Left cardiac atrium (tissue), 4 donors: ENCODE measurements around the gene CHI3L2. TPM values are rescaled to one million over a fixed set of nuclear protein-coding genes. Genes with fewer than 3 reads are reported as not detected.

Experiments used
- ATAC-seq, 2 donors: fragments of 200-7000 bp; cut with Tn5 transposase; one replicate each; pipeline ENCODE4 v1.9.1; 2020; ENCODE audit warnings: mild to moderate bottlenecking in 2 of 2, moderate library complexity in 2 of 2
- DNase-seq: peaks from one replicate; pipeline ENCODE4 v3.0.0-alpha.2; 2020
- intact Hi-C, 2 donors: fragments of 100-400 bp; cut with DNase I; formaldehyde crosslinking; loops; one replicate each; pipeline versions ENCODE4 v1.14.1 to v1.15.1; 2022 to 2023
- total RNA-seq, 2 donors: library from RNA; stranded (reverse); fragmentation: NEBNext Ultra II Directional; extraction: Animal tissue kit (Norgen Biotek cat#: 25700); gene quantifications; one replicate each; pipeline ENCODE4 v1.2.1, GENCODE V29; 2021
- donor health status: DM: no; HTN: yes; CAD: no.
- donor health status: DM: no; HTN: yes; CAD: no; lungs with severe emphysema.
- donor health status: DM: yes; HTN: yes; CAD: no.
- donor health status: Dilated cardiomyopathy.

Gene CHI3L2
- total RNA-seq, 2 donors from 2014 or later, result 11.7 to 36.8 TPM

GRCh38 chr1:111217183-111217910 is 10.2 kb upstream of the CHI3L2 start:
- DNase-seq, result no peak
- ATAC-seq, result no peak
- intact Hi-C loops, result no loop called here

DNA sequence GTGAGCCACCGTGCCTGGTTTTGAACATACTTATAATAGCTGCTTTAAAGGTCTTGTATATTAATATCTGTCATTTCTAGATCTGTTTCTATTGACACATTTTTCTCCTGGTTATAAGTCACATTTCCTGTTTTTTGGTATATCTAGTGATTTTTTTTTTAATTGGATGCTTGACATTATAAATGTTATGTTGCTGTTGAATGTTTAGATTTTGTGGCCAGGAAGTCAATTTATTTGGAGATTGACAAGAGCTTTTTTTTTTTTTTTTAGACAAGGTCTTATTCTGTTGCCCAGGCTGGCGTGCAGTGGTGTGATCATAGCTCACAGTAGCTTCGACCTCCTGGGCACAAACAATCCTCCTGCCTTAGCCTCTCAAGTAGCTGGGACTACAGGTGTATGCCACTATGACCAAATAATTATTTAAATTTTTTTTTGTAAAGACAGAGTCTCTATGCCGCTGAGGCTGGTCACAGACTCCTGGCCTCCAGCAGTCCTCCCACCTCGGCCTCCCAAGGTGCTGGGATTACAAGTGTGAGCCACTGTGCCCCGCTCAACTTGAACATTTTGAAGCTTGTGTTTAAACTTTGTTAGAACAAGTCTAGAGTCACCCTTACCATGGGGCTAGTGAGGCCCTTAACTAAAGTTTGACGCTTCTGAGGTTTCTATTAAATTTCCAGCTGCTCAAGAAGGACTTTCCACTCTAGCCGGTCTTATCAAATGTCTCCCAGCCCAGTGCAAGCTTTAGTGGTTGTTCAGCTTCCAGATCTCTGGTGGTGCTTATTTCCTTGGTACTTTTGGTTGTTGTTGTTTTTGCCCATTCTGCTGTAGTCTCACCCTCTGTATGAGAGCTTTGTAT is 8.6 kb upstream of the CHI3L2 start:
- intact Hi-C loops, result no loop called here

DNA sequence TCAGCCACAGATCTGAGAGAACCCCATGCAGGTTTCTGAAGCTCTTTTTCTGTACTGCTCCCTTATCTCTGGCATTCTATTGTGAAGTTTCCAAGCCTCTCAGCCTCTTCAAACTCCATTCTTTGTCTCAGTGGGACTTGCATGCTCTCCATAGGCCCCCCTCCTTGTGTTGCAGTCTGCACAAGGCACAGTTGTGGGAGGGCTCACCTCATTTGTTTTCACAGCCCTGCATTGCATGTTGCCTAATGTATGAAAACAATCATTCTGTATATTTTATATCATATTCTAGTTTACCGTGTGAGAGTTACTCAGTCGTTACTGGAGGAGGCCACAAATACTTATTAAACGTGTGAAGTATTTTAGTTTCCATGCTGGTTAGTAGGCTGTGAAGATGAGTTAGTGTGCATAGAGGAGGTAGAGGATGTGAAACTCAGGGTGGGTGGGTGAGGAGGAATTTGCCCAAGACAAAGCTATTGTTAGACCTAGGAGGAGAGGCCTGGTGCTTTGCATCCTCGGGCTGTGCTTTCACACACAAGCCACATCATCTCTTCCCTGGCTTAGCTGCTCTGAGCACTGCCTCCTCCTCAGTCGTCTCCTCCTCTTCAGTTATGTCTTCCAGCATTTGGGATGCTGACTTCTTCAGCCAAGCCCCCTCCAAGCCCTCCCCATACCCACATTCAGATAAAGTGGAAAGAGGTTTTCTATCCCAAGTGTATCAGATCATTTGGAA is 7.8 kb upstream of the CHI3L2 start:
- no peak for DNase-seq
- no peak for ATAC-seq

More for the DNA sequence above, 8.6 kb upstream of the CHI3L2 start:
- no peak for DNase-seq
- no peak for ATAC-seq

GRCh38 chr1:111220302-111220890 is 7.1 kb upstream of the CHI3L2 start:
- no peak for DNase-seq
- no peak for ATAC-seq
- intact Hi-C loops, result loop anchor here in 1 of 2 donors (5.0 to 10.0 kb wide), 2 partner anchors 114 to 182 kb away; no protein-coding TSS in a partner anchor

More for the DNA sequence above, 7.8 kb upstream of the CHI3L2 start:
- intact Hi-C loops, result loop anchor here in 1 of 2 donors (5.0 to 10.0 kb wide), 2 partner anchors 115 to 183 kb away; no protein-coding TSS in a partner anchor

DNA sequence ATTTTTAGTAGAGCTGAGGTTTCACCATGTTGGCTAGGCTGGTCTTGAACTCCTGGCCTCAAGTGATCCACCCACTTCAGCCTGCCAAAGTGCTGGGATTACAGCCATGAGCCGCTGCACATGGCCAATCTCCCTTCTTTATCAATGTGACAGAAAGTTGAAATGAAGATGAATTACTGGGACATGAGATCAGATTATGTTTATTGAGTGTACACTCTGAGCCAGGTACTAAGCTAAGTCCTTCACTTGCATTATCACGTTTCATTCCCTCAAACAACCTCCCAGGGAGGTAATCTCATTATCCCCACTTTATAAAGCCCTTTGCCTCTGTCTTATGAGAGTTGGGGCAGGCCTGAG is 6.3 kb upstream of the CHI3L2 start:
- no peak for ATAC-seq

GRCh38 chr1:111221633-111222291 is 5.8 kb upstream of the CHI3L2 start:
- peak; percentile 33 to 51 for ATAC-seq
- DNase-seq, result no peak
- intact Hi-C loops, result loop anchor here (1.0 to 10.0 kb wide), 3 partner anchors 113 to 181 kb away; no protein-coding TSS in a partner anchor

More for the DNA sequence above, 6.3 kb upstream of the CHI3L2 start:
- intact Hi-C loops, result loop anchor here in 1 of 2 donors (5.0 to 10.0 kb wide), 2 partner anchors 114 to 181 kb away; no protein-coding TSS in a partner anchor
- no peak for DNase-seq

- ATAC-seq, result peak; percentile 78 to 87
- intact Hi-C loops, result loop anchor here (1.0 to 10.0 kb wide), 3 partner anchors 112 to 180 kb away; no protein-coding TSS in a partner anchor
- DNase-seq, result peak; percentile 81
Observed at GRCh38 chr1:111222308-111223125, 5.0 kb upstream of the CHI3L2 start.

DNA sequence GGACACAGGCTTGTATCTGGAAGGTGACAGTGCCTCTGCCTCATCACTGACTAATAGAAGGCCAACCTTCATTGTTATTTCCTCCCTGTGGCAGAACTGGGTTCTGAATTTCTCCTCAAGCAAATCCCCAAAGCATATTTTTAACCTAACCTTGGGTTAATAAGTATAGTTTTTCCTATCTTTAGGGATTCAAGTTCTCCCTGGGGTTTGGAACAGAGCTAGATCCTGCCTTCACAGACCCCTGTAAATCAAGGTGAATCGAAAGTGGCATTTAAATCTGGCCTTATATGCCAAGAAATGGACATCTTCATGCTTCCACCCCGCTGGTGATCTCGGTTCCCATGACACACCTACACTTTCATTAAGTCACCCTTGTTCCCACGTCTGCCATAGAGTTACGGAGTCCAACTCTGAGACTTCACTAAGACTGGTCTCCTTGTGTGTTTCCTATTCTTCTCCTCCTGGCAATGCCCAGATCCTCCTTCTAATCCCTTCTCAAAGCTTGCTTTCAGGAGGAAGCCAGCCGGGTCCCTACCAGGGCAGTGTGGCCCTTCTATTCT is 4.3 kb upstream of the CHI3L2 start:
- DNase-seq (no peak), ATAC-seq (no peak)
- intact Hi-C loops, result loop anchor here in 1 of 2 donors (5.0 to 10.0 kb wide), 2 partner anchors 112 to 179 kb away; no protein-coding TSS in a partner anchor

- intact Hi-C loops, result loop anchor here in 1 of 2 donors (10.0 kb wide), 1 partner anchor 110 kb away; no protein-coding TSS in a partner anchor
- ATAC-seq (no peak), DNase-seq (no peak)
Observed at GRCh38 chr1:111225091-111225490, 2.4 kb upstream of the CHI3L2 start.

DNA sequence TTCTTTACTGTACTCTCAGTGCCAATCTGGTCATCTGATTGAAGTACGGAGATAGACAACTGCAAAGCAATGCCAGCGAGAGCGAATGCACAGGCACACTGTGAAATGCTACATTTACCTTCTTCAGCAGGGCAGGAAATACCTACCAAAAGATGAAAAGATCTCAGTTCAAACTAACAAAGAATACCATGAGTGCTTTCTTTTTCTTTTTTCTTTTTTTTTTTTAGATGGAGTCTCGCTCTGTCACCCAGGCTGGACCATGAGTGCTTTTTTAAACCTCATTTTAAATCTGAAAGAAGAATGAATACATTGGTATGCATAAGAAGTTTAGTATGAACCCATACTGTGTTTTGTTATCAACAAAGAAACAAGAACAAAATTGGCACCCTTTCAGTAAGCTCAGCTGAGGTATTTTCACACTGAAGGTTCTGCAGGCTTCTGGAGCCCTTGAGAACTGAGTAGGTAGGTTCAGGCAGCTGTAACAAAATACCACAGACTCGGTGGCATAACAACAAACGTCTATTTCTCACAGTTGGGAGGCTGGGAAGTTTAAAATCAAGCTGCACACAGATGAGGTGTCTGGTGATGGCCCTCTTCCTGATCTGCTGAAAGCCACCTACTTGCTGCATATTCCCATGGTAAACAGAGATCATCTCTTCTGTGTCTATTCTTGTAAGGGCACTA is 1.7 kb upstream of the CHI3L2 start:
- intact Hi-C loops, result loop anchor here in 1 of 2 donors (10.0 kb wide), 1 partner anchor 109 kb away; no protein-coding TSS in a partner anchor
- DNase-seq (no peak), ATAC-seq (no peak)

GRCh38 chr1:111227851-111228747 is 586 bp downstream of the CHI3L2 start:
- DNase-seq, result peak; percentile 27
- intact Hi-C loops, result loop anchor here in 1 of 2 donors (10.0 kb wide), 1 partner anchor 107 kb away; no protein-coding TSS in a partner anchor
- peak; percentile 89 to 99 for ATAC-seq

DNA sequence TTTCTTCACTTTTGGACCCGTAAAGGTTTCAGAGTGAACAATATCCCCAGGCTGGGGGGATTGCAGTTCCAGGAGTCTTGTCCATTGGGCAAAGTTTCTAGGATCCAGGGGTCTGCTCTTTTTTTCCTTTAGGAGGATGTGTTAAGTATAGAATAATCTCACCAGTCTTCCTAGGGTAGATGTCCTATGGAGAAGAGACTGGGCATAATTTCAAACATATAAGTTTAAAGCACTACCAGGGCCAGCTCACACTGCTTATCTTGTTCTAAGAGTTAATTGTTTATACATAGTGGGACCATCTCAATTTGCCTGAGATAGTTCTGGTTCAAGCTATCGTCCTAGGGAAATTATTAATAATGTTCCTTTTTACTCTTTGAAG is 1.2 kb downstream of the CHI3L2 start:
- DNase-seq, result no peak
- intact Hi-C loops, result loop anchor here in 1 of 2 donors (10.0 kb wide), 1 partner anchor 106 kb away; no protein-coding TSS in a partner anchor

DNA sequence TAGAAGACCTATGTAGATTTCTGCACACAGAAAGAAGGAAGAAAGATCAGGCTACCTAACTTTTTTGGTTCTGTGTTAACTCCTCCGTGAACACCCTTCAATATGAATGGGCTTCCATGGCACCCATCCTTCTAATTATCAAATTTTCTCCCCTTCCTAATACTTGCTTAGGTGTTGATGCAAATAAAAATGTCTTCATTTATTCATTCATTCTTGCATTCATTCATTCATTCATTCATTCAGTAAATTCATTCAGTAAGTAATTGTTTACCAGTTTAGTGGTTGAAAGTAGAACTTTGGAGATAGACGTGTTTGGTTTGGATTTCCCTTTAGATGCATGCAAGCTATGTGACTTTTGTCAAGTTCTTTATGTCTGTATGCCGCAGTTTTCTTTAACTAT is 4.6 kb downstream of the CHI3L2 start:
- intact Hi-C loops, result no loop called here
- DNase-seq, result no peak
- ATAC-seq, result no peak

More for the DNA sequence above, 1.2 kb downstream of the CHI3L2 start:
- ATAC-seq, result no peak

- intact Hi-C loops, result no loop called here
- peak in 1 of 2 donors; percentile 61 for ATAC-seq
- no peak for DNase-seq
Observed at GRCh38 chr1:111234258-111234657, 6.7 kb downstream of the CHI3L2 start.

- ATAC-seq (peak in 1 of 2 donors; percentile 88), DNase-seq (no peak)
- intact Hi-C loops, result no loop called here
Observed at GRCh38 chr1:111234866-111235265, 7.4 kb downstream of the CHI3L2 start.
